Erythroblast (primary cell): ENCODE measurements around the gene APC.

Source experiments
- GATA1 ChIP-seq: IDR thresholded peaks from 2 replicates; pipeline ENCODE4 v1.6.1; 2011; ENCODE audit warnings: low read depth, mild to moderate bottlenecking, control low read depth, low read length, moderate library complexity
- POLR2A ChIP-seq: IDR thresholded peaks from 2 replicates; pipeline ENCODE4 v1.6.1; 2011; ENCODE audit warnings: mild to moderate bottlenecking, low read length

DNA sequence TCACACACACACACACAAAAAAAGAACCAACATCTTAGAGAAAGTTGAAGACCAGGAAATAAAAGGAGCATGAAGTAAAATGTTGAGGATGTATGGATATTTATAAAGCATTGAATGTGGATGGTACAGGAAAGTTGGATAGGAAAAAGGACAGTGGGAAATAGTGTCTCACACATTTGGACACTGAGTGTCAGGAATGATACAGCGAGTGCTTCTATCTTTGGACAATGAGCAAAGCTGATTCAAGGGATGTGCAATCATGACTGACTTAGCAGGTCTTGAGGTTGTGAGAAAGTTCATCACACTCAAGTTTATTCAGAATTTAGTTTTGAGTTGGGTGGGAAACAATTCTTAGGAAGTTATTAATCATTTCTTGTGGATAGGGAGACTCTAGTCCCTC is 73.3 kb downstream of the APC start:
- TF ChIP-seq POLR2A (no peak), GATA1 (no peak)
